BLaER1 (cell line): Measurements from ENCODE around the gene NAV3.

ENCODE experiments used
- H3K27ac ChIP-seq: shearing (Covaris generic); formaldehyde crosslinking; 2 replicates; pipeline ENCODE4 v1.8.1; 2022
- H3K27me3 ChIP-seq: shearing (Covaris generic); formaldehyde crosslinking; 2 replicates; pipeline ENCODE4 v1.8.1; 2022
- H3K36me3 ChIP-seq: shearing (Covaris generic); formaldehyde crosslinking; 2 replicates; pipeline ENCODE4 v1.8.1; 2022
- H3K4me1 ChIP-seq: shearing (Covaris generic); formaldehyde crosslinking; 2 replicates; pipeline ENCODE4 v1.8.1; 2022
- H3K4me2 ChIP-seq: shearing (Covaris generic); formaldehyde crosslinking; 2 replicates; pipeline ENCODE4 v1.8.1; 2022
- H3K4me3 ChIP-seq: shearing (Covaris generic); formaldehyde crosslinking; 2 replicates; pipeline ENCODE4 v1.8.1; 2022
- H3K9ac ChIP-seq: shearing (Covaris generic); formaldehyde crosslinking; 2 replicates; pipeline ENCODE4 v1.8.1; 2022
- H3K9me3 ChIP-seq: shearing (Covaris generic); formaldehyde crosslinking; 2 replicates; pipeline ENCODE4 v1.8.1; 2022
- H4K20me1 ChIP-seq: shearing (Covaris generic); formaldehyde crosslinking; 2 replicates; pipeline ENCODE4 v1.8.1; 2022
- Cebpa-rat ChIP-seq: shearing (Covaris generic); IDR thresholded peaks from 2 replicates; pipeline ENCODE4 v1.8.1; 2022

NAV3 gene

GRCh38 chr12:78186670-78187069, 356.0 kb downstream of the NAV3 start:
- no peak overlapping the region for H3K4me3 ChIP-seq
- no peak overlapping the region for H3K27ac ChIP-seq
- TF ChIP-seq Cebpa-rat: no peak
- H3K9me3 ChIP-seq: no peaks in the 10 kb centered on the region
- no peaks in the 10 kb centered on the region for H3K4me1 ChIP-seq
- H3K4me2 ChIP-seq: no peak overlapping the region
- no peak overlapping the region for H3K9ac ChIP-seq
- no peaks in the 10 kb centered on the region for H3K27me3 ChIP-seq
- no peaks in the 10 kb centered on the region for H3K36me3 ChIP-seq
- no peaks in the 10 kb centered on the region for H4K20me1 ChIP-seq

GRCh38 chr12:78187741-78188140, 357.0 kb downstream of the NAV3 start:
- Histone ChIP-seq H3K36me3 (no peaks in the 10 kb centered on the region), H3K4me1 (no peaks in the 10 kb centered on the region), H3K9ac (no peak overlapping the region), H3K9me3 (no peaks in the 10 kb centered on the region), H3K27ac (no peak overlapping the region), H4K20me1 (no peaks in the 10 kb centered on the region), H3K27me3 (no peaks in the 10 kb centered on the region), H3K4me2 (no peak overlapping the region), H3K4me3 (no peak overlapping the region)
- no peak for TF ChIP-seq Cebpa-rat

GRCh38 chr12:78189656-78190055, 359.0 kb downstream of the NAV3 start:
- no peaks in the 10 kb centered on the region for H3K9me3 ChIP-seq
- no peak overlapping the region for H3K4me3 ChIP-seq
- H3K36me3 ChIP-seq: no peaks in the 10 kb centered on the region
- H3K9ac ChIP-seq: no peak overlapping the region
- H3K27ac ChIP-seq: no peak overlapping the region
- H3K4me1 ChIP-seq: no peaks in the 10 kb centered on the region
- no peak overlapping the region for H3K4me2 ChIP-seq
- no peaks in the 10 kb centered on the region for H4K20me1 ChIP-seq
- H3K27me3 ChIP-seq: no peaks in the 10 kb centered on the region
- no peak for TF ChIP-seq Cebpa-rat

GRCh38 chr12:78191611-78192010, 360.9 kb downstream of the NAV3 start:
- Histone ChIP-seq H3K27me3 (no peaks in the 10 kb centered on the region), H3K36me3 (no peaks in the 10 kb centered on the region), H3K4me3 (no peak overlapping the region), H3K4me1 (no peaks in the 10 kb centered on the region), H3K27ac (no peak overlapping the region), H4K20me1 (no peaks in the 10 kb centered on the region), H3K9me3 (no peaks in the 10 kb centered on the region), H3K9ac (no peak overlapping the region), H3K4me2 (no peak overlapping the region)
- no peak for TF ChIP-seq Cebpa-rat

- no peaks in the 10 kb centered on the region for H3K9me3 ChIP-seq
- H4K20me1 ChIP-seq: no peaks in the 10 kb centered on the region
- no peak overlapping the region for H3K27ac ChIP-seq
- no peaks in the 10 kb centered on the region for H3K36me3 ChIP-seq
- TF ChIP-seq Cebpa-rat: no peak
- no peak overlapping the region for H3K4me3 ChIP-seq
- H3K27me3 ChIP-seq: no peaks in the 10 kb centered on the region
- H3K4me2 ChIP-seq: no peak overlapping the region
- H3K4me1 ChIP-seq: no peaks in the 10 kb centered on the region
- no peak overlapping the region for H3K9ac ChIP-seq
Observed at GRCh38 chr12:78192979-78193378, 362.3 kb downstream of the NAV3 start.

GRCh38 chr12:78194448-78194847, 363.8 kb downstream of the NAV3 start:
- no peak for TF ChIP-seq Cebpa-rat
- no peaks in the 10 kb centered on the region for H3K9me3 ChIP-seq
- H3K36me3 ChIP-seq: no peaks in the 10 kb centered on the region
- H3K4me1 ChIP-seq: no peaks in the 10 kb centered on the region
- H3K4me3 ChIP-seq: no peak overlapping the region
- no peaks in the 10 kb centered on the region for H3K27me3 ChIP-seq
- H3K27ac ChIP-seq: no peak overlapping the region
- H3K9ac ChIP-seq: no peak overlapping the region
- H3K4me2 ChIP-seq: no peak overlapping the region
- H4K20me1 ChIP-seq: no peaks in the 10 kb centered on the region

GRCh38 chr12:78198896-78199295, 368.2 kb downstream of the NAV3 start:
- no peak overlapping the region for H3K27ac ChIP-seq
- H3K4me1 ChIP-seq: no peaks in the 10 kb centered on the region
- no peak overlapping the region for H3K9ac ChIP-seq

GRCh38 chr12:78199926-78200325, 369.2 kb downstream of the NAV3 start:
- no peak overlapping the region for H3K9ac ChIP-seq
- no peak overlapping the region for H3K4me2 ChIP-seq
- no peaks in the 10 kb centered on the region for H4K20me1 ChIP-seq
- no peaks in the 10 kb centered on the region for H3K9me3 ChIP-seq
- no peaks in the 10 kb centered on the region for H3K36me3 ChIP-seq
- H3K4me1 ChIP-seq: no peaks in the 10 kb centered on the region
- H3K27me3 ChIP-seq: no peaks in the 10 kb centered on the region
- H3K27ac ChIP-seq: no peak overlapping the region
- no peak overlapping the region for H3K4me3 ChIP-seq
- TF ChIP-seq Cebpa-rat: no peak

More at GRCh38 chr12:78198896-78199295, 368.2 kb downstream of the NAV3 start:
- Histone ChIP-seq H4K20me1 (no peaks in the 10 kb centered on the region), H3K36me3 (no peaks in the 10 kb centered on the region), H3K27me3 (no peaks in the 10 kb centered on the region), H3K4me2 (no peak overlapping the region), H3K4me3 (no peak overlapping the region), H3K9me3 (no peaks in the 10 kb centered on the region)
- TF ChIP-seq Cebpa-rat: no peak

- Histone ChIP-seq H3K4me3 (no peak overlapping the region), H3K4me1 (peaks cover 6% of the 10 kb centered on the region), H3K9ac (no peak overlapping the region), H4K20me1 (no peaks in the 10 kb centered on the region), H3K27ac (no peak overlapping the region), H3K36me3 (no peaks in the 10 kb centered on the region), H3K4me2 (no peak overlapping the region), H3K9me3 (no peaks in the 10 kb centered on the region), H3K27me3 (no peaks in the 10 kb centered on the region)
- no peak for TF ChIP-seq Cebpa-rat
Observed at GRCh38 chr12:78204926-78205325, 374.2 kb downstream of the NAV3 start.

GRCh38 chr12:78208092-78208491, 377.4 kb downstream of the NAV3 start:
- H3K27ac ChIP-seq: no peak overlapping the region
- H3K27me3 ChIP-seq: no peaks in the 10 kb centered on the region
- H4K20me1 ChIP-seq: no peaks in the 10 kb centered on the region
- no peak overlapping the region for H3K4me3 ChIP-seq
- no peak overlapping the region for H3K9ac ChIP-seq
- TF ChIP-seq Cebpa-rat: no peak
- no peak overlapping the region for H3K4me2 ChIP-seq
- H3K36me3 ChIP-seq: no peaks in the 10 kb centered on the region
- peaks cover 21% of the 10 kb centered on the region for H3K4me1 ChIP-seq
- H3K9me3 ChIP-seq: no peaks in the 10 kb centered on the region

GRCh38 chr12:78209846-78210505, 379.3 kb downstream of the NAV3 start:
- Histone ChIP-seq H3K4me1 (peaks cover 21% of the 10 kb centered on the region), H3K9me3 (no peaks in the 10 kb centered on the region), H3K4me2 (0 out of 2 replicates have a peak overlapping the region, but pooled peaks have one; percentile 13), H3K27me3 (no peaks in the 10 kb centered on the region), H3K4me3 (no peak overlapping the region), H3K27ac (no peak overlapping the region), H3K9ac (no peak overlapping the region), H3K36me3 (no peaks in the 10 kb centered on the region), H4K20me1 (no peaks in the 10 kb centered on the region)
- TF ChIP-seq Cebpa-rat: no peak
